Ascending aorta (tissue), 2 donors: Measurements from ENCODE around the gene ANKRD35. TPM values are rescaled to one million over a fixed set of nuclear protein-coding genes. Genes with fewer than 3 reads are reported as not detected.

Source experiments
- DNase-seq, 2 donors: peaks; one replicate each; pipeline ENCODE4 v3.0.0-alpha.2; 2019; ENCODE audit warnings: low spot score in 2 of 2
- H3K27ac ChIP-seq, 2 donors: fragments of 200-600 bp; sonication (generic); one replicate each; pipeline ENCODE4 v1.5.1; 2016 to 2017; ENCODE audit warnings: mild to moderate bottlenecking in 1 of 2
- H3K27me3 ChIP-seq: fragments of 200-600 bp; sonication (generic); one replicate; pipeline ENCODE4 v1.5.1; 2017
- H3K36me3 ChIP-seq, 2 donors: fragments of 200-600 bp; sonication (generic); one replicate each; pipeline ENCODE4 v1.5.1; 2016
- H3K4me1 ChIP-seq, 2 donors: fragments of 200-600 bp; sonication (generic); one replicate each; pipeline ENCODE4 v1.5.1; 2016 to 2017; ENCODE audit warnings: mild to moderate bottlenecking in 1 of 2
- H3K4me3 ChIP-seq, 2 donors: fragments of 200-600 bp; sonication (generic); one replicate each; pipeline ENCODE4 v1.5.1; 2016 to 2017; ENCODE audit warnings: mild to moderate bottlenecking in 1 of 2
- H3K9me3 ChIP-seq, 2 donors: fragments of 200-600 bp; sonication (generic); one replicate each; pipeline ENCODE4 v1.5.1; 2016
- intact Hi-C: fragments of 100-400 bp; cut with DNase I; formaldehyde crosslinking; loops from one replicate; pipeline ENCODE4 v1.15.1; 2023
- total RNA-seq: library from RNA; depleted of rRNA; stranded (reverse); fragments of >200 nt; gene quantifications from one replicate; pipeline ENCODE4 v1.1.0, GENCODE V29; 2016
- TF ChIP-seq, protein P1 (sequence below), 3 experiments: fragments of 200-600 bp in 2 of 3; fragments of 450-650 bp in 1 of 3; sonication (generic) in 2 of 3; IDR thresholded peaks; one replicate each; pipeline ENCODE4 v1.5.1; 2016 to 2019; ENCODE audit warnings: antibody characterized with exemption in 3 of 3, mild to moderate bottlenecking in 1 of 3, moderate library complexity in 1 of 3

ANKRD35 gene
- total RNA-seq, 1 donor from 2014 or later, result 19.9 TPM

DNA sequence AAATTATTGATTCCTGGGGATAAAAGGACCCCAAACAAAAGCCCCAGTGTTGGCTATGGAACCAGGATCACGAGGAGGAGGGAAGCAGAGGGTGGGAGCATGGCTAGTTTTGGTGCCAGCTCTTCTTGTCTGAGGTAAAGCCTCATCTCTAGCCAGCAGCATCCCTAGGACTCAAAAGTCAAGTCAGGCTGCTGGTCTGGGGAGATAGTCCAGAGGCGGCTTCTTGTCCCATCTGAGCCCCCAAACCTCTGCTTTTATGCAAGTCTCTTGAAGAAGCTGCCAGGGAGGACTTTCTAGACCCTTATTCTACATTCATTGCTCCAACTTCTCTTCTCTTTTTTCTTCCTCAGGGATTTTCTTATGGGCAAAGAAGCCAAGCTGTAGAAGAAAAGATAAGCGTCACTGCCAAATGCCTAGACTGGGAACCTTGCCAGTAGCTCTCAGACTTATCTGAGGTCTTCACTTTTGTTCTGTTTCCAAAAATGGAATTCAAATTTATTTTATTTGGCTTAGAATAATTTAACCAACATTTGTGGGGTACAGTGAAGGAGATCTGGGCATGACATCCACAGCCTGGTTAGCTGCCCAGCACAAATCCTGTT lies 6.9 kb upstream of the ANKRD35 start:
- no peak for DNase-seq
- intact Hi-C loops, result loop anchor here (1.0 to 5.0 kb wide), 4 partner anchors 16 to 120 kb away; no protein-coding TSS in a partner anchor
- TF ChIP-seq, protein P1, sequence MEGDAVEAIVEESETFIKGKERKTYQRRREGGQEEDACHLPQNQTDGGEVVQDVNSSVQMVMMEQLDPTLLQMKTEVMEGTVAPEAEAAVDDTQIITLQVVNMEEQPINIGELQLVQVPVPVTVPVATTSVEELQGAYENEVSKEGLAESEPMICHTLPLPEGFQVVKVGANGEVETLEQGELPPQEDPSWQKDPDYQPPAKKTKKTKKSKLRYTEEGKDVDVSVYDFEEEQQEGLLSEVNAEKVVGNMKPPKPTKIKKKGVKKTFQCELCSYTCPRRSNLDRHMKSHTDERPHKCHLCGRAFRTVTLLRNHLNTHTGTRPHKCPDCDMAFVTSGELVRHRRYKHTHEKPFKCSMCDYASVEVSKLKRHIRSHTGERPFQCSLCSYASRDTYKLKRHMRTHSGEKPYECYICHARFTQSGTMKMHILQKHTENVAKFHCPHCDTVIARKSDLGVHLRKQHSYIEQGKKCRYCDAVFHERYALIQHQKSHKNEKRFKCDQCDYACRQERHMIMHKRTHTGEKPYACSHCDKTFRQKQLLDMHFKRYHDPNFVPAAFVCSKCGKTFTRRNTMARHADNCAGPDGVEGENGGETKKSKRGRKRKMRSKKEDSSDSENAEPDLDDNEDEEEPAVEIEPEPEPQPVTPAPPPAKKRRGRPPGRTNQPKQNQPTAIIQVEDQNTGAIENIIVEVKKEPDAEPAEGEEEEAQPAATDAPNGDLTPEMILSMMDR (IDR thresholded peaks at IDR 0.05), result no peak
- Histone ChIP-seq H3K9me3 (no peaks in the 10 kb centered on the region), H3K27ac (peak overlapping the region; percentile 92 to 98), H3K36me3 (peaks cover 24 to 44% of the 10 kb centered on the region in 2 donors), H3K4me1 (peaks cover 14 to 36% of the 10 kb centered on the region in 2 donors), H3K27me3 (no peaks in the 10 kb centered on the region), H3K4me3 (peak overlapping the region in 1 of 2 donors; percentile 23)

- Histone ChIP-seq H3K27me3 (no peaks in the 10 kb centered on the region), H3K4me3 (peak overlapping the region; percentile 10 to 23), H3K27ac (peak overlapping the region; percentile 92 to 98), H3K36me3 (peaks cover 16 to 36% of the 10 kb centered on the region in 2 donors), H3K4me1 (peaks cover 14 to 36% of the 10 kb centered on the region in 2 donors), H3K9me3 (no peaks in the 10 kb centered on the region)
- TF ChIP-seq, protein P1 (IDR thresholded peaks at IDR 0.05), result peak; percentile 93 to 97 (median 95)
- intact Hi-C loops, result loop anchor here (1.0 to 5.0 kb wide), 4 partner anchors 16 to 120 kb away; no protein-coding TSS in a partner anchor
- peak; percentile 89 to 99 for DNase-seq
Observed at GRCh38 chr1:145891587-145892485, 6.2 kb upstream of the ANKRD35 start.

GRCh38 chr1:145891143-145891542 lies 5.5 kb upstream of the ANKRD35 start:
- TF ChIP-seq, protein P1 (IDR thresholded peaks at IDR 0.05), result no peak
- DNase-seq, result no peak
- H3K9me3 ChIP-seq, result no peaks in the 10 kb centered on the region
- peak overlapping the region in 1 of 2 donors; percentile 14 for H3K4me3 ChIP-seq
- intact Hi-C loops, result loop anchor here (5.0 kb wide), 2 partner anchors 86 to 121 kb away; no protein-coding TSS in a partner anchor
- peaks cover 14 to 40% of the 10 kb centered on the region in 2 donors for H3K4me1 ChIP-seq
- H3K27me3 ChIP-seq, result no peaks in the 10 kb centered on the region
- H3K27ac ChIP-seq, result peak overlapping the region; percentile 92 to 98
- peaks cover 9 to 29% of the 10 kb centered on the region in 2 donors for H3K36me3 ChIP-seq

DNA sequence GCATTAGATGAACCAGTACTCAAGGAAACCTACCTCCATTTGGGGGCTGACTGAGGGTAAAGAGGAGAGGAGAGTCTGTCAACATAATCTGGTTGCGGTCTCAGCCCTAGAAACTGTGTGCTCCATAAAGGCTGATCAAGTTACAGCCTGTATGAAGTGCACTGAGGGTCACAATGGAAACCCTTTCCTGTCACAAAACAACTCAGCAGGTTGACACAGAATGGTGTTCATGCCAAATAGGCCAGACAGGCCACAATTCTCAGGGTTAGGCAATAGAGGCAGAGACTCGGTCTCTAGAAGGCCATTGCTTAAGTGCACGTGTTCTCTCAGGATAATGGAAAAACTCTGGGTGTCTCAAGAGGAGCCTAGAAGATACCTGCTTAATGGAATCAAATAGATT lies 4.1 kb upstream of the ANKRD35 start:
- Histone ChIP-seq H3K4me1 (peaks cover 19 to 44% of the 10 kb centered on the region in 2 donors), H3K27ac (peak overlapping the region; percentile 92 to 98), H3K9me3 (no peaks in the 10 kb centered on the region), H3K36me3 (peaks cover 0 to 19% of the 10 kb centered on the region in 2 donors), H3K27me3 (no peaks in the 10 kb centered on the region), H3K4me3 (no peak overlapping the region)
- no peak for DNase-seq
- intact Hi-C loops, result loop anchor here (5.0 kb wide), 2 partner anchors 88 to 123 kb away; no protein-coding TSS in a partner anchor
- TF ChIP-seq, protein P1 (IDR thresholded peaks at IDR 0.05), result no peak

DNA sequence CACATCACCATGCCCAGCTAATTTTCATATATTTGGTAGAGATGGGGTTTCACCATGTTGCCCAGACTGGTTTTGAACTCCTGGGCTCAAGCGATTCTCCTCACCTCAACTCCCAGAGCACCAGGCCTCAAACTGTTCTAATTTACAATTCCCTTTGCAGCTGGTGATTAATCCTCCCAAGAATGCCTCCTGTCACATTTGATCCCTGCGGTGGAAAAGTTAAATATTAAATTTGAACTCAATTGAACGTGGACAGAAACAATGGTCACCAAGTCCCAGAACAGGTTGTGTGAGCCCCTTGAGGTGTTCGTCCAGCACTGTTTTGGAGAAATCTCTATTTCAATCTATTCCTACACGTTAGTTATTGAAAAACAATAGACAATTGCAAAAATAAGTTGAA lies 2.0 kb upstream of the ANKRD35 start:
- Histone ChIP-seq H3K9me3 (no peaks in the 10 kb centered on the region), H3K4me3 (no peak overlapping the region), H3K36me3 (peaks cover 0 to 7% of the 10 kb centered on the region in 2 donors), H3K27me3 (no peaks in the 10 kb centered on the region), H3K4me1 (peaks cover 17 to 35% of the 10 kb centered on the region in 2 donors), H3K27ac (peak overlapping the region; percentile 48 to 63)
- TF ChIP-seq, protein P1 (IDR thresholded peaks at IDR 0.05), result no peak
- intact Hi-C loops, result no loop called here
- no peak for DNase-seq
